Ovary (tissue), 9 donors: ENCODE results near the gene FAM20C. TPM values are rescaled to one million over a fixed set of nuclear protein-coding genes. Genes with fewer than 3 reads are reported as not detected.

Source experiments
- DNase-seq, 5 donors: peaks; one replicate each; pipeline ENCODE4 v3.0.0-alpha.2; 2019 to 2020
- H3K27ac ChIP-seq, 2 donors: fragments of 200-600 bp; one replicate each; pipeline versions ENCODE4 v1.5.1 to v1.8.0; 2019 to 2022
- H3K27me3 ChIP-seq: fragments of 200-600 bp; one replicate; pipeline ENCODE4 v1.8.0; 2022
- H3K36me3 ChIP-seq: fragments of 200-600 bp; sonication (generic); one replicate; pipeline ENCODE4 v1.5.1; 2019
- H3K4me1 ChIP-seq: one replicate; pipeline ENCODE4 v1.8.1; 2013; ENCODE audit warnings: mild to moderate bottlenecking, moderate library complexity; ENCODE audit not compliant: insufficient read depth
- H3K4me3 ChIP-seq: fragments of 200-600 bp; sonication (generic); one replicate; pipeline ENCODE4 v1.5.1; 2017
- H3K9me3 ChIP-seq, 2 donors: fragments of 200-600 bp in 1 of 2; sonication (generic) in 1 of 2; one replicate each; pipeline versions ENCODE4 v1.5.1 to v1.8.1; 2013 to 2019; ENCODE audit warnings: mild to moderate bottlenecking in 1 of 2, moderate library complexity in 1 of 2
- EP300 ChIP-seq: sonication (generic); formaldehyde crosslinking; IDR thresholded peaks from one replicate; pipeline ENCODE4 v1.6.1; 2017; ENCODE audit warnings: antibody characterized with exemption
- POLR2A ChIP-seq: fragments of 450-650 bp; IDR thresholded peaks from one replicate; pipeline ENCODE4 v1.6.1; 2017; ENCODE audit warnings: antibody characterized with exemption, mild to moderate bottlenecking, moderate library complexity
- WGBS, 3 donors: extraction: QIAGEN DNeasy Blood & Tissue Kit in 1 of 3; methylation state at CpG; one replicate each; pipeline versions ENCODE4 v1.1.5 to v1.1.7; 2013 to 2017; 5-methylcytosine and 5-hydroxymethylcytosine counted together
- intact Hi-C, 4 donors: fragments of 100-400 bp; cut with DNase I; formaldehyde crosslinking; loops; one replicate each; pipeline versions ENCODE4 v1.11.0 to v1.15.1; 2022 to 2023
- polyA plus RNA-seq, 2 donors: library from polyadenylated mRNA; stranded (reverse); fragments of 200-250 nt in 1 of 2; fragments of 350-450 nt in 1 of 2; fragmentation: Illumina TruSeq in 1 of 2; extraction: RNeasy Lipid Tissue Mini Kit (QIAGEN cat#74804) in 1 of 2; gene quantifications; one replicate each; pipeline ENCODE4 v1.2.3, GENCODE V29; 2013 to 2014
- total RNA-seq, 7 donors: library from RNA; depleted of rRNA in 2 of 7; stranded (reverse); fragments of >200 nt in 2 of 7; fragmentation: NEBNext Ultra II Directional in 3 of 7; extraction: Animal tissue kit (Norgen Biotek cat#: 25700) in 3 of 7; gene quantifications; one replicate each; pipeline versions ENCODE4 v1.1.0 to v1.2.4, GENCODE V29; 2016 to 2023
- TF ChIP-seq, protein P1 (sequence below), 3 donors: fragments of 450-650 bp in 2 of 3; fragments of 200-600 bp in 1 of 3; IDR thresholded peaks; one replicate each; pipeline versions ENCODE4 v1.5.1 to v1.8.0; 2016 to 2022; ENCODE audit warnings: antibody characterized with exemption in 3 of 3, mild to moderate bottlenecking in 1 of 3
- donor health status: DM: no; HTN: no; CAD: no; lungs with moderate emphysema.
- donor health status: DM: no; HTN: no; CAD: no.
- donor health status: Bipolar disorder and iron deficiency.
- donor health status: DM: yes; HTN: yes; CAD: no.
- donor health status: DM: no; HTN: no; CAD: no.
- donor health status: DM: yes; HTN: yes; CAD: no.

Gene FAM20C
- total and polyA plus RNA-seq, 9 donors = 6.2 to 80.4 (median 33.5) TPM

GRCh38 chr7:265998-266850, 73.9 kb downstream of the FAM20C start:
- WGBS, 3 donors = 58 to 63% (median 63%) methylated on average over 14 to 22 of the region's 22 CpGs
- Histone ChIP-seq H3K4me1 (no peaks in the 10 kb centered on the region), H3K27me3 (no peaks in the 10 kb centered on the region), H3K36me3 (no peaks in the 10 kb centered on the region), H3K4me3 (no peak overlapping the region), H3K9me3 (no peaks in the 10 kb centered on the region), H3K27ac (no peak overlapping the region)
- intact Hi-C loops = no loop called here
- TF ChIP-seq POLR2A (no peak), EP300 (no peak)
- TF ChIP-seq, protein P1, sequence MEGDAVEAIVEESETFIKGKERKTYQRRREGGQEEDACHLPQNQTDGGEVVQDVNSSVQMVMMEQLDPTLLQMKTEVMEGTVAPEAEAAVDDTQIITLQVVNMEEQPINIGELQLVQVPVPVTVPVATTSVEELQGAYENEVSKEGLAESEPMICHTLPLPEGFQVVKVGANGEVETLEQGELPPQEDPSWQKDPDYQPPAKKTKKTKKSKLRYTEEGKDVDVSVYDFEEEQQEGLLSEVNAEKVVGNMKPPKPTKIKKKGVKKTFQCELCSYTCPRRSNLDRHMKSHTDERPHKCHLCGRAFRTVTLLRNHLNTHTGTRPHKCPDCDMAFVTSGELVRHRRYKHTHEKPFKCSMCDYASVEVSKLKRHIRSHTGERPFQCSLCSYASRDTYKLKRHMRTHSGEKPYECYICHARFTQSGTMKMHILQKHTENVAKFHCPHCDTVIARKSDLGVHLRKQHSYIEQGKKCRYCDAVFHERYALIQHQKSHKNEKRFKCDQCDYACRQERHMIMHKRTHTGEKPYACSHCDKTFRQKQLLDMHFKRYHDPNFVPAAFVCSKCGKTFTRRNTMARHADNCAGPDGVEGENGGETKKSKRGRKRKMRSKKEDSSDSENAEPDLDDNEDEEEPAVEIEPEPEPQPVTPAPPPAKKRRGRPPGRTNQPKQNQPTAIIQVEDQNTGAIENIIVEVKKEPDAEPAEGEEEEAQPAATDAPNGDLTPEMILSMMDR (IDR thresholded peaks at IDR 0.05) = no peak
- DNase-seq = no peak

DNA sequence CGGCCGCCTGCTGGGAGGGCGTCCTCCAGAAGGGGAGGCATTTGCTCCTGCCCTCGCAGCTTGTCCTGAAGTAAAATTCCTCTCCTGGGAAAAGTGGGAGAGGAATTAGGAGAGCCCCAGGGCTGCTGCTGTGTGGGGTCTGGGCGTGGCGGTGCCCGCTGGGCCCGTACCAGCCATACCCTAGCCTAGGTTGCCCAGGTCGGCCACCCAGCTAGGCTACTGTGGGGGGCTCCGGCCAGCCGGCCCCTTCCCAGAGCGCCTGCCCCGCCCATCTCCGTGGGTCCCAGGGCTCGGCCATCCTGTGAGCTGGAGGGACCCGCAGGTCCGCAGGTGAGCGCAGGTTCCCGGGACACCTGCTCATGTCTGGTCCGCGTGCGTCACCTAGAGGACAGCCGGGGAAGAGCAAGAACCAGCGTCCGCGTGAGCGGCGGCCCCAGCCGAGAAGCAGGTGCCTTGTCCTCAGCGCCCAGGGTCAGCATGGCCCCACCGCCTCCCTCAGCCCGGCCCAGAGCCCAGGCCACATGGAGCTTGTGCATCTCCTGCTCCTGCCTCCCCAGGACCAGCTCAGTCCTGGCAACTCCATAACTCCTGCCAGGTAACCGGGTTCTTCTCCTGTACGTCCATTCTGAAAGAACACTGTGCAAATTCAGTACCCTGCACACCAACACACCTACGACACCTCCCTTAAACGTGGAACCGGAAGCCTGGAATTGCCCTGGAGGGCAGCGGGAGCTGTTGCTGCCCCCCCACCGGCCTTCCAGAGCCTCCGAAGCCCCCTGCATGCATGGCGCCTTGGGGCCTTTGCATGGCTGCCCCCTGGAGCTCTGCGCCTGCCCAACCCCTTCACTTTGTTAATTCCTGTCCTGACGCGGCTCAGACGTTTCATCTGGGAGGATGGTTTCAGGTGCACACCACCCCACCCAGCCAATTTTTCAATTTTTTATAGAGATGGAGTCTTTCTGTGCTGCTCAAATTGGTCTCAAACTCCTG, 74.8 kb downstream of the FAM20C start:
- H3K9me3 ChIP-seq = no peaks in the 10 kb centered on the region

DNA sequence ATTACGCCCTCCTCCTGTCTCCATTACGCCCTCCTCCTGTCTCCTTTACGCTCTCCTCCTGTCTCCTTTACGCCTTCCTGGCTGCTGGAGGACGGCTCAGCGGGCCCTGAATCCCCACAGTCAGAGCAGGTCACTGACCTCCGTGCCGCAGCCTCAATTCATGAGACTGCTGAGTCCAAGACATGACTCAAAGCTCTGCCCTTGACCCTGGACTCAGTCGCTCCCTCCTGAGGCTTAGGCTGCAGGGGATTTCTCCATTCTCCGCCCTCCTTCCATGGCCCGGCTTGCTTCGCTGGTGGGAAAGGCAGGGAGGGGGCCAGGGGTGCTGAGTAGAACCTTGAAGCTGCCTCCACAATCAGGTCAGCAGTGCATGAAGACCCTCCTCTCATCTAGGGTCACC, 76.6 kb downstream of the FAM20C start:
- DNase-seq = no peak
- H3K9me3 ChIP-seq = no peaks in the 10 kb centered on the region
- H3K4me1 ChIP-seq = no peaks in the 10 kb centered on the region
- intact Hi-C loops = no loop called here
- TF ChIP-seq POLR2A (no peak), EP300 (no peak)
- TF ChIP-seq, protein P1 (IDR thresholded peaks at IDR 0.05) = no peak
- 49 to 57% (median 55%) methylated on average over 12 of the region's 12 CpGs for whole genome bisulfite sequencing, 3 donors
- H3K4me3 ChIP-seq = no peak overlapping the region
- no peaks in the 10 kb centered on the region for H3K36me3 ChIP-seq
- no peaks in the 10 kb centered on the region for H3K27me3 ChIP-seq
- no peak overlapping the region for H3K27ac ChIP-seq

More for the DNA sequence above, 74.8 kb downstream of the FAM20C start:
- DNase-seq = peak in 2 of 5 donors; percentile 30 to 45
- Histone ChIP-seq H3K4me3 (no peak overlapping the region), H3K27ac (no peak overlapping the region), H3K36me3 (no peaks in the 10 kb centered on the region), H3K4me1 (no peaks in the 10 kb centered on the region), H3K27me3 (no peaks in the 10 kb centered on the region)
- intact Hi-C loops = no loop called here
- TF ChIP-seq POLR2A (no peak), EP300 (no peak)
- TF ChIP-seq, protein P1 (IDR thresholded peaks at IDR 0.05) = no peak
- WGBS, 3 donors = 68 to 83% (median 71%) methylated on average over 38 to 45 of the region's 45 CpGs

GRCh38 chr7:269721-270120, 77.3 kb downstream of the FAM20C start:
- TF ChIP-seq POLR2A (no peak), EP300 (no peak)
- TF ChIP-seq, protein P1 (IDR thresholded peaks at IDR 0.05) = no peak
- H3K4me3 ChIP-seq = no peak overlapping the region
- intact Hi-C loops = loop anchor here in 1 of 4 donors (5.0 kb wide), 1 partner anchor 1353 kb away; no protein-coding TSS in a partner anchor
- DNase-seq = no peak
- H3K4me1 ChIP-seq = no peaks in the 10 kb centered on the region
- H3K9me3 ChIP-seq = no peaks in the 10 kb centered on the region
- no peak overlapping the region for H3K27ac ChIP-seq
- H3K27me3 ChIP-seq = no peaks in the 10 kb centered on the region
- 86 to 92% (median 87%) methylated on average over 11 of the region's 11 CpGs for WGBS, 3 donors
- H3K36me3 ChIP-seq = no peaks in the 10 kb centered on the region
